GM18508 (cell line): Measurements from ENCODE around the gene RNF175.

Experiments used
- ATAC-seq: cut with Tn5 transposase; IDR thresholded peaks from one replicate; pipeline ENCODE4 v1.9.1; 2021; ENCODE audit warnings: moderate number of reproducible peaks; ENCODE audit not compliant: insufficient read depth, unreplicated experiment

The RNF175 gene

GRCh38 chr4:153785910-153786721 is 26.3 kb upstream of the RNF175 start:
- no peak for ATAC-seq

- ATAC-seq = no peak
Observed at GRCh38 chr4:153784166-153784699, 24.4 kb upstream of the RNF175 start.

GRCh38 chr4:153782581-153782980 is 22.8 kb upstream of the RNF175 start:
- ATAC-seq = no peak

GRCh38 chr4:153781717-153782416 is 22.0 kb upstream of the RNF175 start:
- ATAC-seq = no peak

GRCh38 chr4:153781280-153781679 is 21.5 kb upstream of the RNF175 start:
- ATAC-seq = no peak

GRCh38 chr4:153780876-153781275 is 21.1 kb upstream of the RNF175 start:
- no peak for ATAC-seq

GRCh38 chr4:153780221-153780620 is 20.4 kb upstream of the RNF175 start:
- no peak for ATAC-seq

GRCh38 chr4:153778383-153778782 is 18.6 kb upstream of the RNF175 start:
- no peak for ATAC-seq

- no peak for ATAC-seq
Observed at GRCh38 chr4:153777421-153777820, 17.6 kb upstream of the RNF175 start.

GRCh38 chr4:153776601-153777000 is 16.8 kb upstream of the RNF175 start:
- ATAC-seq = no peak

GRCh38 chr4:153773236-153773690 is 13.4 kb upstream of the RNF175 start:
- no peak for ATAC-seq

- no peak for ATAC-seq
Observed at GRCh38 chr4:153771046-153771445, 11.2 kb upstream of the RNF175 start.

GRCh38 chr4:153766758-153767157 is 6.9 kb upstream of the RNF175 start:
- no peak for ATAC-seq

GRCh38 chr4:153765894-153766293 is 6.1 kb upstream of the RNF175 start:
- no peak for ATAC-seq

- ATAC-seq = no peak
Observed at GRCh38 chr4:153764601-153765368, 5.0 kb upstream of the RNF175 start.

- no peak for ATAC-seq
Observed at GRCh38 chr4:153763404-153763803, 3.6 kb upstream of the RNF175 start.

- no peak for ATAC-seq
Observed at GRCh38 chr4:153758688-153759406, 977 bp downstream of the RNF175 start.

- ATAC-seq = no peak
Observed at GRCh38 chr4:153758136-153758535, 1.7 kb downstream of the RNF175 start.

GRCh38 chr4:153757407-153757806 is 2.4 kb downstream of the RNF175 start:
- ATAC-seq = no peak

- no peak for ATAC-seq
Observed at GRCh38 chr4:153755186-153755585, 4.6 kb downstream of the RNF175 start.
